H9 (cell line): ENCODE data around the gene PCGF6. TPM values are rescaled to one million over a fixed set of nuclear protein-coding genes. Genes with fewer than 3 reads are reported as not detected.

Experiments used
- DNase-seq: peaks from one replicate; pipeline ENCODE4 v3.0.0-alpha.2; 2017
- H2AFZ ChIP-seq: one replicate; pipeline ENCODE4 v1.6.1; 2013; ENCODE audit warnings: mild to moderate bottlenecking, low read length, control low read depth, moderate library complexity
- H2AK5ac ChIP-seq: 2 replicates; pipeline ENCODE4 v1.6.1; 2013; ENCODE audit warnings: low read length, control low read depth, mixed read lengths; ENCODE audit not compliant: insufficient read length
- H2BK120ac ChIP-seq: one replicate; pipeline ENCODE4 v1.6.1; 2013; ENCODE audit warnings: low read depth, mild to moderate bottlenecking, low read length, control low read depth, inconsistent platforms; ENCODE audit not compliant: poor library complexity, severe bottlenecking
- H2BK12ac ChIP-seq: 2 replicates; pipeline ENCODE4 v1.6.1; 2013; ENCODE audit warnings: low read length, control low read depth, mixed read lengths, low read depth; ENCODE audit not compliant: insufficient read length
- H2BK15ac ChIP-seq: 2 replicates; pipeline ENCODE4 v1.6.1; 2013; ENCODE audit warnings: low read depth, low read length, control low read depth
- H2BK20ac ChIP-seq: one replicate; pipeline ENCODE4 v1.6.1; 2013; ENCODE audit warnings: low read depth, mild to moderate bottlenecking, low read length, control low read depth, inconsistent platforms; ENCODE audit not compliant: poor library complexity, severe bottlenecking
- H2BK5ac ChIP-seq: 2 replicates; pipeline ENCODE4 v1.6.1; 2013; ENCODE audit warnings: low read length, control low read depth, mixed read lengths; ENCODE audit not compliant: insufficient read length
- H3K14ac ChIP-seq: 2 replicates; pipeline ENCODE4 v1.6.1; 2013; ENCODE audit warnings: low read length, control low read depth; ENCODE audit not compliant: insufficient read depth
- H3K18ac ChIP-seq: 2 replicates; pipeline ENCODE4 v1.6.1; 2013; ENCODE audit warnings: low read depth, mild to moderate bottlenecking, mixed read lengths, low read length, control low read depth; ENCODE audit not compliant: insufficient read length
- H3K23ac ChIP-seq: 2 replicates; pipeline ENCODE4 v1.6.1; 2013; ENCODE audit warnings: low read length, control low read depth, mixed read lengths, low read depth; ENCODE audit not compliant: insufficient read length
- H3K23me2 ChIP-seq: 2 replicates; pipeline ENCODE4 v1.6.1; 2013; ENCODE audit warnings: low read depth, mild to moderate bottlenecking, mixed read lengths, low read length, control low read depth; ENCODE audit not compliant: insufficient read length, poor library complexity, severe bottlenecking
- H3K27ac ChIP-seq: 2 replicates; pipeline ENCODE4 v1.5.1; 2013; ENCODE audit warnings: low read length, control low read depth, mixed read lengths, low read depth; ENCODE audit not compliant: insufficient read length
- H3K27me3 ChIP-seq: 2 replicates; pipeline ENCODE4 v1.6.1; 2013; ENCODE audit warnings: low read length, control low read depth, inconsistent platforms; ENCODE audit not compliant: insufficient read depth
- H3K4ac ChIP-seq: 2 replicates; pipeline ENCODE4 v1.6.1; 2013; ENCODE audit warnings: low read depth, mild to moderate bottlenecking, control low read depth, inconsistent platforms, low read length, moderate library complexity
- H3K4me1 ChIP-seq: 2 replicates; pipeline ENCODE4 v1.6.1; 2013; ENCODE audit warnings: low read length, control low read depth, inconsistent platforms; ENCODE audit not compliant: insufficient read depth
- H3K4me2 ChIP-seq: 2 replicates; pipeline ENCODE4 v1.6.1; 2013; ENCODE audit warnings: low read length, control low read depth, mixed read lengths; ENCODE audit not compliant: insufficient read length, insufficient read depth
- H3K56ac ChIP-seq: 2 replicates; pipeline ENCODE4 v1.6.1; 2013; ENCODE audit warnings: low read depth, mild to moderate bottlenecking, mixed read lengths, low read length, control low read depth; ENCODE audit not compliant: insufficient read length
- H3K79me1 ChIP-seq: 2 replicates; pipeline ENCODE4 v1.6.1; 2013; ENCODE audit warnings: low read depth, mild to moderate bottlenecking, moderate library complexity, low read length, control low read depth, inconsistent platforms; ENCODE audit not compliant: insufficient read depth, poor library complexity, severe bottlenecking
- H3K79me2 ChIP-seq: 2 replicates; pipeline ENCODE4 v1.6.1; 2013; ENCODE audit warnings: low read length, control low read depth, inconsistent platforms; ENCODE audit not compliant: insufficient read depth
- H3K9ac ChIP-seq: 2 replicates; pipeline ENCODE4 v1.6.1; 2013; ENCODE audit warnings: low read length, control low read depth, mixed read lengths; ENCODE audit not compliant: insufficient read length; ENCODE audit errors: extremely low read depth
- H3K9me3 ChIP-seq: one replicate; pipeline ENCODE4 v1.6.1; 2013; ENCODE audit warnings: low read depth, low read length, inconsistent platforms; ENCODE audit not compliant: control insufficient read depth
- H3T11ph ChIP-seq: one replicate; pipeline ENCODE4 v1.6.1; 2013; ENCODE audit warnings: mild to moderate bottlenecking, low read length, control low read depth, inconsistent platforms
- H4K20me1 ChIP-seq: one replicate; pipeline ENCODE4 v1.6.1; 2013; ENCODE audit not compliant: control insufficient read depth, insufficient read length, insufficient read depth
- H4K5ac ChIP-seq: 2 replicates; pipeline ENCODE4 v1.6.1; 2013; ENCODE audit warnings: low read depth, mild to moderate bottlenecking, mixed read lengths, low read length, control low read depth; ENCODE audit not compliant: insufficient read length
- H4K8ac ChIP-seq: replicated peaks from 2 replicates; pipeline ENCODE4 v1.6.1; 2013; ENCODE audit warnings: low read length, control low read depth, mixed read lengths, low read depth; ENCODE audit not compliant: insufficient read length
- H4K91ac ChIP-seq: 2 replicates; pipeline ENCODE4 v1.6.1; 2013; ENCODE audit warnings: low read depth, mild to moderate bottlenecking, moderate library complexity, mixed read lengths, low read length, control low read depth; ENCODE audit not compliant: insufficient read length
- H3K27ac Mint-ChIP-seq, 3 experiments: 2 replicates in 2 of 3; 3 replicates in 1 of 3; pipeline ENCODE4 v1.8.0; 2020 to 2021; ENCODE audit warnings: mixed read lengths in 3 of 3, mild to moderate bottlenecking in 1 of 3, moderate library complexity in 1 of 3
- H3K27me3 Mint-ChIP-seq: 2 replicates; pipeline ENCODE4 v1.8.0; 2021; ENCODE audit warnings: low read depth, mild to moderate bottlenecking, moderate library complexity, mixed read lengths
- H3K36me3 Mint-ChIP-seq, 3 experiments: 2 replicates in 2 of 3; 3 replicates in 1 of 3; pipeline ENCODE4 v1.8.0; 2020 to 2021; ENCODE audit warnings: low read depth in 3 of 3, mixed read lengths in 3 of 3; ENCODE audit not compliant: insufficient read depth in 1 of 3
- H3K4me1 Mint-ChIP-seq, 2 experiments: 2 replicates each; pipeline ENCODE4 v1.8.0; 2020; ENCODE audit warnings: mixed read lengths in 2 of 2
- H3K4me3 Mint-ChIP-seq, 2 experiments: 2 replicates in 1 of 2; 3 replicates in 1 of 2; pipeline ENCODE4 v1.8.0; 2020 to 2021; ENCODE audit warnings: mild to moderate bottlenecking in 2 of 2, mixed read lengths in 2 of 2, moderate library complexity in 1 of 2
- H3K9me3 Mint-ChIP-seq, 2 experiments: 2 replicates in 1 of 2; 3 replicates in 1 of 2; pipeline ENCODE4 v1.8.0; 2020; ENCODE audit warnings: mild to moderate bottlenecking in 2 of 2, mixed read lengths in 2 of 2, moderate library complexity in 1 of 2
- CTCF ChIP-seq: fragments of 200-600 bp; sonication (generic); conservative IDR thresholded peaks from 3 replicates; pipeline ENCODE4 v1.8.0; 2021; ENCODE audit warnings: antibody characterized with exemption, mild to moderate bottlenecking
- WGBS: extraction: QIAGEN DNeasy Blood & Tissue Kit; methylation state at CpG from one replicate; pipeline ENCODE4 v1.1.7; 2013; ENCODE audit warnings: missing lambda C conversion rate, low lambda C conversion rate, mixed read lengths; ENCODE audit not compliant: insufficient read length; ENCODE audit errors: extremely low coverage; 5-methylcytosine and 5-hydroxymethylcytosine counted together
- total RNA-seq: library from RNA; stranded (reverse); gene quantifications from 2 replicates; pipeline ENCODE4 v1.2.1, GENCODE V29; 2021

Gene PCGF6
- total RNA-seq, 1 experiment from 2014 or later, result 23.5 TPM

GRCh38 chr10:103273041-103273441 lies 77.9 kb downstream of the PCGF6 start:
- Histone ChIP-seq H3K4me2 (no peak overlapping the region), H3K4ac (no peak overlapping the region), H4K5ac (no peak overlapping the region), H2AK5ac (no peak overlapping the region), H4K91ac (no peak overlapping the region), H4K8ac (no peak overlapping the region), H3T11ph (no peak overlapping the region), H3K27ac (no peak overlapping the region), H2BK120ac (no peak overlapping the region), H3K27me3 (peaks cover 17% of the 10 kb centered on the region), H3K79me1 (no peaks in the 10 kb centered on the region), H2BK20ac (no peak overlapping the region), H2BK15ac (no peak overlapping the region), H4K20me1 (no peaks in the 10 kb centered on the region), H2BK12ac (no peak overlapping the region), H3K9ac (no peak overlapping the region), H2BK5ac (no peak overlapping the region), H3K79me2 (no peaks in the 10 kb centered on the region), H3K23ac (no peak overlapping the region), H3K23me2 (peaks cover 14% of the 10 kb centered on the region), H3K14ac (no peak overlapping the region), H3K4me1 (no peaks in the 10 kb centered on the region), H3K9me3 (no peaks in the 10 kb centered on the region), H3K56ac (no peak overlapping the region), H3K18ac (no peak overlapping the region), H2AFZ (no peak overlapping the region)
- Mint-ChIP-seq H3K4me1 (peaks cover 6 to 9% of the 10 kb centered on the region in 2 experiments), H3K36me3 (no peaks in the 10 kb centered on the region), H3K9me3 (no peaks in the 10 kb centered on the region), H3K27ac (no peak overlapping the region), H3K4me3 (no peak overlapping the region), H3K27me3 (peaks cover 40% of the 10 kb centered on the region)
- DNase-seq, result no peak
- TF ChIP-seq CTCF, result no peak
- no CpG with 5 or more reads among the region's 4 CpGs for WGBS
